ENCODE results near the gene RAB40C.

RAB40C gene

GRCh38 chr16:619476-620100 lies 29.7 kb downstream of the RAB40C start:
- ATAC-seq (ENCODE audit: low read depth) = no peak
- no peak for TF ChIP-seq CTCF (IDR thresholded peaks at IDR 0.05; ENCODE audit: poor library complexity, severe bottlenecking)
- Histone ChIP-seq H3K27me3 (ENCODE audit: insufficient read depth, poor library complexity, severe bottlenecking) (no peaks in the 10 kb centered on the region), H3K4me1 (ENCODE audit: insufficient read depth, poor library complexity, severe bottlenecking) (peaks cover 14% of the 10 kb centered on the region), H3K4me3 (ENCODE audit: severe bottlenecking) (no peak overlapping the region), H3K9me3 (ENCODE audit: severe bottlenecking) (no peaks in the 10 kb centered on the region), H3K36me3 (ENCODE audit: low read depth) (no peaks in the 10 kb centered on the region), H3K27ac (ENCODE audit: poor library complexity, severe bottlenecking) (no peak overlapping the region)
- DNase-seq (ENCODE audit: low spot score) = no peak

GRCh38 chr16:620700-621525 lies 31.0 kb downstream of the RAB40C start:
- Histone ChIP-seq H3K36me3 (ENCODE audit: low read depth) (no peaks in the 10 kb centered on the region), H3K27me3 (ENCODE audit: insufficient read depth, poor library complexity, severe bottlenecking) (no peaks in the 10 kb centered on the region), H3K4me3 (ENCODE audit: severe bottlenecking) (no peak overlapping the region), H3K27ac (ENCODE audit: poor library complexity, severe bottlenecking) (peak overlapping the region; percentile 48), H3K9me3 (ENCODE audit: severe bottlenecking) (no peaks in the 10 kb centered on the region), H3K4me1 (ENCODE audit: insufficient read depth, poor library complexity, severe bottlenecking) (peaks cover 14% of the 10 kb centered on the region)
- DNase-seq (ENCODE audit: low spot score) (no peak), ATAC-seq (ENCODE audit: low read depth) (no peak)
- no peak for TF ChIP-seq CTCF (IDR thresholded peaks at IDR 0.05; ENCODE audit: poor library complexity, severe bottlenecking)

GRCh38 chr16:621526-622105 lies 31.8 kb downstream of the RAB40C start:
- H3K36me3 ChIP-seq (ENCODE audit: low read depth) = peaks cover 4% of the 10 kb centered on the region; the same call in 1 of the 2 replicates
- H3K4me1 ChIP-seq (ENCODE audit: insufficient read depth, poor library complexity, severe bottlenecking) = peaks cover 17% of the 10 kb centered on the region
- DNase-seq (ENCODE audit: low spot score) (no peak), ATAC-seq (ENCODE audit: low read depth) (peak; percentile 28)
- H3K27me3 ChIP-seq (ENCODE audit: insufficient read depth, poor library complexity, severe bottlenecking) = no peaks in the 10 kb centered on the region
- H3K4me3 ChIP-seq (ENCODE audit: severe bottlenecking) = no peak overlapping the region
- H3K9me3 ChIP-seq (ENCODE audit: severe bottlenecking) = no peaks in the 10 kb centered on the region
- H3K27ac ChIP-seq (ENCODE audit: poor library complexity, severe bottlenecking) = peak overlapping the region; percentile 48
- TF ChIP-seq CTCF (IDR thresholded peaks at IDR 0.05; ENCODE audit: poor library complexity, severe bottlenecking) = no peak

- H3K4me1 ChIP-seq (ENCODE audit: insufficient read depth, poor library complexity, severe bottlenecking) = peaks cover 24% of the 10 kb centered on the region
These were observed 33.0 kb downstream of the RAB40C start for GRCh38 chr16:622920-623280.

More at GRCh38 chr16:622920-623280, 33.0 kb downstream of the RAB40C start:
- ATAC-seq (ENCODE audit: low read depth) (no peak), DNase-seq (ENCODE audit: low spot score) (no peak)
- Histone ChIP-seq H3K36me3 (ENCODE audit: low read depth) (peaks cover 10% of the 10 kb centered on the region), H3K27ac (ENCODE audit: poor library complexity, severe bottlenecking) (peak overlapping the region; percentile 48), H3K27me3 (ENCODE audit: insufficient read depth, poor library complexity, severe bottlenecking) (no peaks in the 10 kb centered on the region), H3K4me3 (ENCODE audit: severe bottlenecking) (no peak overlapping the region), H3K9me3 (ENCODE audit: severe bottlenecking) (no peaks in the 10 kb centered on the region)
- no peak for TF ChIP-seq CTCF (IDR thresholded peaks at IDR 0.05; ENCODE audit: poor library complexity, severe bottlenecking)

Measured in RWPE2 (cell line).